CD14-positive monocyte (primary cell): ENCODE data around the gene PIGZ. TPM values are rescaled to one million over a fixed set of nuclear protein-coding genes. Genes with fewer than 3 reads are reported as not detected.
"Not testable (repeated sequence)": the region's sequence is repeated elsewhere in the genome, so short reads cannot be mapped to it uniquely, and the experiment has no call there.

ENCODE experiments used
- DNase-seq, 3 donors: peaks; one replicate each; pipeline ENCODE4 v3.0.0-alpha.2; 2011 to 2022
- H2AFZ ChIP-seq: 2 replicates; pipeline ENCODE4 v1.6.0; 2012; ENCODE audit warnings: mild to moderate bottlenecking, low read depth, low read length, inconsistent platforms; ENCODE audit not compliant: insufficient read depth, poor library complexity, severe bottlenecking
- H3K27ac ChIP-seq, 2 donors: 1 replicate in 1 of 2; 2 replicates in 1 of 2; pipeline ENCODE4 v1.5.1; 2012 to 2013; ENCODE audit warnings: low read length in 2 of 2, control low read depth in 1 of 2, inconsistent platforms in 1 of 2, low read depth in 1 of 2, mild to moderate bottlenecking in 1 of 2
- H3K27me3 ChIP-seq, 2 donors: one replicate each; pipeline versions ENCODE4 v1.6.0 to v1.6.1; 2011 to 2013; ENCODE audit warnings: low read length in 2 of 2; ENCODE audit not compliant: control insufficient read depth in 2 of 2, insufficient read depth in 2 of 2
- H3K36me3 ChIP-seq, 2 donors: replicated peaks in 1 of 2; 1 replicate in 1 of 2; 2 replicates in 1 of 2; pipeline versions ENCODE4 v1.5.1 to v1.6.1; 2012 to 2013; ENCODE audit warnings: low read length in 2 of 2, control low read depth in 1 of 2, inconsistent platforms in 1 of 2, mild to moderate bottlenecking in 1 of 2; ENCODE audit not compliant: insufficient read depth in 2 of 2, control insufficient read depth in 1 of 2
- H3K4me1 ChIP-seq, 2 donors: 1 replicate in 1 of 2; 2 replicates in 1 of 2; pipeline versions ENCODE4 v1.5.1 to v1.6.1; 2012 to 2013; ENCODE audit warnings: low read length in 2 of 2, control low read depth in 1 of 2, inconsistent platforms in 1 of 2, mild to moderate bottlenecking in 1 of 2, moderate library complexity in 1 of 2; ENCODE audit not compliant: insufficient read depth in 2 of 2, control insufficient read depth in 1 of 2
- H3K4me2 ChIP-seq: replicated peaks from 2 replicates; pipeline ENCODE3; 2012; ENCODE audit warnings: low read length, moderate library complexity, mild to moderate bottlenecking; ENCODE audit not compliant: poor library complexity, severe bottlenecking; ENCODE audit errors: extremely low read depth
- H3K4me3 ChIP-seq, 3 experiments: fragments of 200-600 bp in 1 of 3; sonication (generic) in 1 of 3; replicated peaks in 1 of 3; 1 replicate in 2 of 3; 2 replicates in 1 of 3; pipeline ENCODE4 v1.5.1; 2011 to 2013; ENCODE audit warnings: low read length in 3 of 3, mild to moderate bottlenecking in 3 of 3, control low read depth in 2 of 3, low read depth in 2 of 3, inconsistent platforms in 1 of 3, moderate library complexity in 1 of 3
- H3K79me2 ChIP-seq: 2 replicates; pipeline ENCODE4 v1.6.0; 2012; ENCODE audit warnings: mild to moderate bottlenecking, control low read depth, inconsistent platforms, low read length, moderate library complexity; ENCODE audit not compliant: insufficient read depth
- H3K9ac ChIP-seq: 2 replicates; pipeline ENCODE4 v1.6.0; 2017; ENCODE audit warnings: low read length, mild to moderate bottlenecking; ENCODE audit not compliant: insufficient read depth, poor library complexity, severe bottlenecking
- H3K9me3 ChIP-seq, 2 donors: replicated peaks in 1 of 2; 1 replicate in 1 of 2; 2 replicates in 1 of 2; pipeline versions ENCODE4 v1.5.1 to v1.6.1; 2012 to 2013; ENCODE audit warnings: low read length in 2 of 2, control low read depth in 1 of 2; ENCODE audit not compliant: control insufficient read depth in 1 of 2, insufficient read depth in 1 of 2
- H4K20me1 ChIP-seq: 2 replicates; pipeline ENCODE4 v1.6.0; 2012; ENCODE audit warnings: mild to moderate bottlenecking, low read length, control low read depth, moderate library complexity; ENCODE audit not compliant: insufficient read depth
- H3K27ac Mint-ChIP-seq, 7 donors: one replicate each; pipeline ENCODE4 v1.8.0; 2020; ENCODE audit warnings: mild to moderate bottlenecking in 7 of 7, mixed read lengths in 7 of 7, moderate library complexity in 6 of 7, inconsistent platforms in 2 of 7
- H3K27me3 Mint-ChIP-seq, 3 donors: one replicate each; pipeline ENCODE4 v1.8.0; 2021 to 2022; ENCODE audit warnings: low read depth in 3 of 3, mild to moderate bottlenecking in 3 of 3, mixed read lengths in 3 of 3, moderate library complexity in 3 of 3, inconsistent platforms in 1 of 3
- H3K36me3 Mint-ChIP-seq, 2 donors: one replicate each; pipeline ENCODE4 v1.8.0; 2020; ENCODE audit warnings: mixed read lengths in 2 of 2, inconsistent platforms in 1 of 2, mild to moderate bottlenecking in 1 of 2
- H3K4me1 Mint-ChIP-seq: one replicate; pipeline ENCODE4 v1.8.0; 2020; ENCODE audit warnings: mild to moderate bottlenecking, mixed read lengths
- H3K4me3 Mint-ChIP-seq, 2 donors: one replicate each; pipeline ENCODE4 v1.8.0; 2020; ENCODE audit warnings: mild to moderate bottlenecking in 2 of 2, mixed read lengths in 2 of 2, moderate library complexity in 1 of 2
- H3K9me3 Mint-ChIP-seq, 7 donors: one replicate each; pipeline ENCODE4 v1.8.0; 2020 to 2022; ENCODE audit warnings: mixed read lengths in 7 of 7, mild to moderate bottlenecking in 6 of 7, moderate library complexity in 6 of 7, inconsistent platforms in 2 of 7
- CTCF ChIP-seq: fragments of 200-600 bp; IDR thresholded peaks from one replicate; pipeline ENCODE4 v1.8.0; 2022; ENCODE audit warnings: antibody characterized with exemption, mild to moderate bottlenecking
- WGBS: methylation state at CpG from one replicate; pipeline ENCODE4 v1.1.5; 2013; ENCODE audit warnings: missing lambda C conversion rate; ENCODE audit not compliant: insufficient coverage; 5-methylcytosine and 5-hydroxymethylcytosine counted together
- intact Hi-C, 2 donors: fragments of 100-400 bp; cut with micrococcal nuclease; formaldehyde crosslinking; loops; one replicate each; pipeline versions ENCODE4 v1.15.0 to v1.15.1; 2023
- polyA plus RNA-seq, 3 donors: library from polyadenylated mRNA; depleted of rRNA in 1 of 3; unstranded in 2 of 3; stranded (reverse) in 1 of 3; fragments of 300-500 nt in 2 of 3; fragments of >200 nt in 1 of 3; fragmentation: Illumina TruSeq in 2 of 3; gene quantifications; 1 replicate in 2 of 3; 2 replicates in 1 of 3; pipeline ENCODE4 v1.2.3, GENCODE V29; 2012 to 2021

PIGZ gene
- polyA plus RNA-seq, 3 donors: 1.6 to 3.8 (median 1.9) TPM

DNA sequence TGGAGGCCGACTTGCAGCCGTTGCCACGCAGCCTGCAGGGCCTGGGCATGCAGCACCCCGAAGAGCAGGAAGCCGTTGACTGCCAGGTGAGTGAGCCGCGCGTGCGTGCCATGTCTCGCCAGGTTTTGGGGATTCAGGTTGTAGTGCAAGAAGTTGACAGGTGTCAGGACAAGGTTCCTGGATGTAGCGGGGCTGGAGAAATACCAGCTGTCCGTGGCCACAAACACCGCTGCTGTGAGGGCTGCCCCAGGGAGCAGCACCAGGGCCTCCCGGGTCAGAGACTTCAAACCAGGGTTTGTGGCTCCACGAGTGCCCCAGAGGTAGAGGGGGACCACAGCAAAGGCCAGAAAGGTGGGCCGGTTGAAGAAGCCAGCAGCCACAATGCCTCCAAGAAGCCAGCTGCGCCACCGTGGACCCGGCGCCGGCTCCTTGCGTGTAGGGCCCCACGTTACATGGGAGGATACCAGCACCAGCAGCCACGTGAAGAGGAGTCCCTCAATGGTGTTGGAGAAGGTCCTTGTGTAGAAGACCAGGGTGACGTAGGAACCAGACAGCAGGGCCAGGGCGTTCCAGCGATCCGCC, 20.7 kb downstream of the PIGZ start:
- WGBS: 92% methylated on average over 26 of the region's 28 CpGs
- DNase-seq: no peak
- Mint-ChIP-seq H3K27ac (peak overlapping the region in 1 of 7 donors; percentile 40), H3K4me1 (peaks cover 11% of the 10 kb centered on the region), H3K27me3 (peaks cover 0 to 2% (median 0%) of the 10 kb centered on the region in 3 donors), H3K9me3 (peaks cover 0 to 2% (median 0%) of the 10 kb centered on the region in 7 donors), H3K36me3 (peaks cover 0 to 12% of the 10 kb centered on the region in 2 donors), H3K4me3 (no peak overlapping the region)
- H3K9ac ChIP-seq: no peak overlapping the region
- no peak overlapping the region for H3K27ac ChIP-seq
- no peak overlapping the region for H3K4me3 ChIP-seq
- no peak overlapping the region for H3K4me2 ChIP-seq
- H2AFZ ChIP-seq: no peak overlapping the region
- H3K4me1 ChIP-seq: peaks cover 9 to 10% of the 10 kb centered on the region in 2 donors
- TF ChIP-seq CTCF: no peak
- no peaks in the 10 kb centered on the region for H3K27me3 ChIP-seq
- H4K20me1 ChIP-seq: no peaks in the 10 kb centered on the region
- intact Hi-C loops: no loop called here
- H3K36me3 ChIP-seq: peaks cover 0 to 5% of the 10 kb centered on the region in 2 donors
- peaks cover 11% of the 10 kb centered on the region for H3K79me2 ChIP-seq
- no peaks in the 10 kb centered on the region for H3K9me3 ChIP-seq

DNA sequence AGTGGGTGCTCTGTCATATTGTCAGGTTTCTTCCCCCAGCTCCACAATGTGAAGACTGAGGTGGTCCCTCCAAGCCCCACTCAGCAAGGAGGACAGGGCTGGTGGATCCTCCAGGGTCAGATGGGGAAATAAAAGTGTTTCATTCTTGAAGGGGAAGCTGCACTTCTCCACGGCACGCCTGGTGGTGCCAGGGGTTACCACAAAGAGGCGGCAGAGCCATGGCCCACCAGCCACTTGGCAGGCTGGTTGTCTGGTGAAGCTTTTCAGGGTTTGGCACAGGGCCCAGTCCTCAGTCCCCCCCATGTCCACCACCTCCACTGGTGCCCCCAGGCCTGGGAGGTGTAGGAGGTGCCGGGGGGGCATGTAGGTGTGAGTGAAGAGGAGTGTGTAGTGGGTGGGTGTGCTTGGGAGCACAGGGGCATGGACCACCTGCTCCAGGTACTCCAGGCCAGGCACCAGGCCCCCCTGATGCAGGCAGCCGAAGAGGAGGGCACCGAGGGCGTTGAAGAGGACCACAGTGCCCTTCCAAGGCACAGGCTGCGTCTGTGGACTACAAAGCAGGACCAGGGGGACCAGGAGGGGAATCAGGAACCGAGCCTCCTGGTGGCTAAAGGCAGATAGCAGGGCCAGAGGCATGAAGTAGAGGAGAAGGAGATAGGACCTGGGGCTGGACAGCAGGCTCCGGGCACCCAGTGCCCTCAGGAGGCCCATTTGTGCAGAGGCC, 21.3 kb downstream of the PIGZ start:
- H3K9me3 Mint-ChIP-seq: peaks cover 0 to 2% (median 0%) of the 10 kb centered on the region in 7 donors
- no peak for TF ChIP-seq CTCF
- no peaks in the 10 kb centered on the region for H3K9me3 ChIP-seq
- 93% methylated on average over 7 of the region's 10 CpGs for WGBS
- peaks cover 11% of the 10 kb centered on the region for H3K4me1 Mint-ChIP-seq
- peaks cover 0 to 12% of the 10 kb centered on the region in 2 donors for H3K36me3 Mint-ChIP-seq
- peaks cover 15% of the 10 kb centered on the region for H3K79me2 ChIP-seq
- no peak overlapping the region for H3K4me2 ChIP-seq
- intact Hi-C loops: no loop called here
- no peak for DNase-seq
- H3K36me3 ChIP-seq: peaks cover 0 to 5% of the 10 kb centered on the region in 2 donors
- no peaks in the 10 kb centered on the region for H3K27me3 ChIP-seq
- H3K4me1 ChIP-seq: peaks cover 10 to 12% of the 10 kb centered on the region in 2 donors
- H3K27ac ChIP-seq: peak overlapping the region in 1 of 2 donors; percentile 20
- no peak overlapping the region for H2AFZ ChIP-seq
- peaks cover 0 to 2% (median 0%) of the 10 kb centered on the region in 3 donors for H3K27me3 Mint-ChIP-seq
- no peak overlapping the region for H3K4me3 ChIP-seq
- H3K27ac Mint-ChIP-seq: peak overlapping the region in 3 of 7 donors; percentile 20 to 50 (median 40)
- no peaks in the 10 kb centered on the region for H4K20me1 ChIP-seq
- no peak overlapping the region for H3K9ac ChIP-seq
- H3K4me3 Mint-ChIP-seq: no peak overlapping the region

DNA sequence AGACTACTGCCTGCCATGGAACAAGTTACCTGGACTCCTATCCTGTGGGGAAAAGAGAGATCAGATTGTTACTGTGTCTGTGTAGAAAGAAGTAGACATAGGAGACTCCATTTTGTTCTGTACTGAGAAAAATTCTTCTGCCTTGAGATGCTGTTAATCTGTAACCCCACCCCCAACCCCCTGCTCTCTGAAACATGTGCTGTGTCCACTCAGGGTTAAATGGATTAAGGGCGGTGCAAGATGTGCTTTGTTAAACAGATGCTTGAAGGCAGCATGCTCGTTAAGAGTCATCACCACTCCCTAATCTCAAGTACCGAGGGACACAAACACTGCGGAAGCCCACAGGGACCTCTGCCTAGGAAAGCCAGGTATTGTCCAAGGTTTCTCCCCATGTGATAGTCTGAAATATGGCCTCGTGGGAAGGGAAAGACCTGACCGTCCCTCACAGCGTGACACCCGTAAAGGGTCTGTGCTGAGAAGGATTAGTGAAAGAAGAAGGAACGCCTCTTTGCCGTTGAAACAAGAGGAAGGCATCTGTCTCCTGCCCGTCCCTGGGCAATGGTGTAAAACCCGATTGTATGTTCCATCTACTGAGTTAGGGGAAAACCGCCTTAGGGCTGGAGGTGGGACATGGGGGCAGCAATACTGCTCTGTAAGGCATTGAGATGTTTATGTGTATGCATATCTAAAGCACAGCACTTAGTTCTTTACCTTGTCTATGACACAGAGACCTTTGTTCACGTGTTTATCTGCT, 24.4 kb downstream of the PIGZ start:
- H3K27ac Mint-ChIP-seq: peak overlapping the region in 3 of 7 donors; percentile 59 to 93 (median 88)
- H3K4me1 ChIP-seq: peaks cover 21 to 25% of the 10 kb centered on the region in 2 donors
- WGBS: 89% methylated on average over 9 of the region's 14 CpGs
- H2AFZ ChIP-seq, H3K9me3 ChIP-seq, H3K27me3 Mint-ChIP-seq, DNase-seq, H3K9ac ChIP-seq, H4K20me1 ChIP-seq, H3K4me2 ChIP-seq, H3K27me3 ChIP-seq, H3K9me3 Mint-ChIP-seq, H3K4me3 ChIP-seq, H3K4me3 Mint-ChIP-seq, H3K27ac ChIP-seq, H3K36me3 ChIP-seq: not testable (repeated sequence)
- H3K79me2 ChIP-seq: peaks cover 41% of the 10 kb centered on the region
- H3K4me1 Mint-ChIP-seq: peaks cover 26% of the 10 kb centered on the region
- intact Hi-C loops: loop anchor here (5.0 kb wide), 2 partner anchors 77 to 377 kb away; partner anchors contain the start of genes SENP5 (in 2 of the 2), FBXO45 (in 1 of the 2) and WDR53 (in 1 of the 2)
- peaks cover 4 to 18% of the 10 kb centered on the region in 2 donors for H3K36me3 Mint-ChIP-seq
